ENCODE measurements around the gene PCNX3.

DNA sequence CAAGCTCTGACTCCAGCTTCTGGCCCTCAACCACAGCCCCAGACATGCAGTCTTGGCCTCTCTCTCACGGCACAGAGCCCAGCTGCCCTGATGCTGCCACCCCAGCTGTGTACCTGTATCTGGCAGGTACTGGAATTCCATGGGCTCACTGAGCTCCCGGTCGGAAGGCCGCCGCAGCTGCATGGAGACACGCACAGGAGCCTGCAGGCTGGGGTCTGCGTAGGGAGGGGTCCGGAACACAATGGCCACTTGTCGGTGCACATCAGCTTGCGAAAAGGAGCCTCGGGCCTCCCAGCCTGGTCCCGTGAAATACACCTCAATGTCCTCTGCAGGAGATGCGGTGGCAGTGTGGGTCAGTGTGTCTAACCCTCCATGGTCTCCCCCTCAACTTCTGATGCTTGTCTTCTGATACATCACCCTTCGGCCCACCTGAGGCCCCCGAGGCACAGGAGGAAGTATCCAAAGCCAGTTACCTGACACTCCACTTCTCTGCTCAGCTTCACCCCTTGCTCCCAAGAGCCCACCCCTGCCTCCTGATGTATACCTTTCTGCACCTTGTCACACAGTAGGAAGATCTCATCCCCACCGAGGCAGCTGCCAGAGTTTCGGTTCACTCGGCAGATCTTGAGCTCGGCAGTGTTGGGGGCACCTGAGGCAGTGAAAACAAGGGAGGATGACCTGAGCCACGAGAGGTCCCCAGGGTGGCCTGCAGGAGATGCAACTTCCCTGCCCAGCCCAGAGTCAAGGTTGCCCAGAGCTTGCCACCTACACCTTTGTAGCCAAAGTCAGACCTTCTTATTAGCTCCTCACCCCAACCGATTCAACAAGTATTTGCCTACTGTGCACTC lies 42.8 kb downstream of the PCNX3 start:
- no peak for TF ChIP-seq POLR2AphosphoS5 (IDR thresholded peaks at IDR 0.05)
- TF ChIP-seq CTCF (IDR thresholded peaks at IDR 0.05), result no peak
